ENCODE data around the gene MCEMP1. TPM values are rescaled to one million over a fixed set of nuclear protein-coding genes. Genes with fewer than 3 reads are reported as not detected.

MCEMP1 gene
- total and polyA plus RNA-seq, 12 donors, result 0.26 to 1.9 (median 0.53) TPM; not detected in 2

GRCh38 chr19:7705387-7706187, 28.7 kb downstream of the MCEMP1 start:
- Histone ChIP-seq H3K4me3 (no peak overlapping the region), H3K27ac (peak overlapping the region in 3 of 5 donors; percentile 3 to 68 (median 5)), H3K4me1 (replicated peaks in 1 of 2) (no peaks in the 10 kb centered on the region), H3K27me3 (no peaks in the 10 kb centered on the region), H3K36me3 (replicated peaks in 1 of 2) (no peaks in the 10 kb centered on the region), H3K9me3 (replicated peaks in 1 of 3) (no peaks in the 10 kb centered on the region)
- no peak for TF ChIP-seq POLR2A (IDR thresholded peaks at IDR 0.05)
- no peak for TF ChIP-seq CTCF (IDR thresholded peaks at IDR 0.05)
- intact Hi-C loops (cut with DNase I), result no loop called here
- DNase-seq, result peak in 5 of 7 donors; percentile 25 to 65 (median 39)
- WGBS, 4 donors, result 57 to 80% (median 63%) methylated on average over 9 to 24 of the region's 24 CpGs

GRCh38 chr19:7706188-7706954, 29.5 kb downstream of the MCEMP1 start:
- Histone ChIP-seq H3K27me3 (no peaks in the 10 kb centered on the region), H3K27ac (peak overlapping the region in 4 of 5 donors; percentile 5 to 68 (median 30))

GRCh38 chr19:7706955-7707456, 30.1 kb downstream of the MCEMP1 start:
- 46 to 69% (median 63%) methylated on average over 6 to 8 of the region's 8 CpGs for WGBS, 4 donors
- Histone ChIP-seq H3K27me3 (no peaks in the 10 kb centered on the region), H3K4me3 (no peak overlapping the region), H3K36me3 (replicated peaks in 1 of 2) (no peaks in the 10 kb centered on the region), H3K9me3 (replicated peaks in 1 of 3) (no peaks in the 10 kb centered on the region), H3K4me1 (replicated peaks in 1 of 2) (no peaks in the 10 kb centered on the region), H3K27ac (peak overlapping the region in 3 of 5 donors; percentile 21 to 68 (median 40))
- TF ChIP-seq POLR2A (IDR thresholded peaks at IDR 0.05) (no peak), CTCF (IDR thresholded peaks at IDR 0.05) (no peak)
- no peak for DNase-seq
- intact Hi-C loops (cut with DNase I), result no loop called here

More at GRCh38 chr19:7706188-7706954, 29.5 kb downstream of the MCEMP1 start:
- Histone ChIP-seq H3K4me1 (replicated peaks in 1 of 2) (no peaks in the 10 kb centered on the region), H3K4me3 (no peak overlapping the region), H3K9me3 (replicated peaks in 1 of 3) (no peaks in the 10 kb centered on the region), H3K36me3 (replicated peaks in 1 of 2) (no peaks in the 10 kb centered on the region)
- TF ChIP-seq CTCF (IDR thresholded peaks at IDR 0.05) (no peak), POLR2A (IDR thresholded peaks at IDR 0.05) (no peak)
- no peak for DNase-seq
- WGBS, 4 donors, result 71 to 83% (median 75%) methylated on average over 13 to 14 of the region's 14 CpGs
- intact Hi-C loops (cut with DNase I), result no loop called here

GRCh38 chr19:7709932-7710460, 33.1 kb downstream of the MCEMP1 start:
- intact Hi-C loops (cut with DNase I), result no loop called here
- TF ChIP-seq CTCF (IDR thresholded peaks at IDR 0.05) (no peak), POLR2A (IDR thresholded peaks at IDR 0.05) (no peak)
- H3K4me1 ChIP-seq (replicated peaks in 1 of 2), result no peaks in the 10 kb centered on the region
- H3K4me3 ChIP-seq, result no peak overlapping the region
- no peaks in the 10 kb centered on the region for H3K27me3 ChIP-seq
- H3K9me3 ChIP-seq (replicated peaks in 1 of 3), result no peaks in the 10 kb centered on the region
- WGBS, 4 donors, result 73 to 93% (median 76%) methylated on average over 7 to 10 of the region's 10 CpGs
- no peak overlapping the region for H3K27ac ChIP-seq
- no peaks in the 10 kb centered on the region for H3K36me3 ChIP-seq (replicated peaks in 1 of 2)
- no peak for DNase-seq

Measured in adrenal gland (tissue), 12 donors.